HG03103 (cell line): ENCODE measurements around the gene BICD1.
A peak's percentile ranks its signal among the peaks of the same experiment; 100 is the strongest.

Experiments used
- ATAC-seq: cut with Tn5 transposase; IDR thresholded peaks from one replicate; pipeline ENCODE4 v1.9.1; 2021; ENCODE audit warnings: low read depth; ENCODE audit not compliant: unreplicated experiment

The BICD1 gene

GRCh38 chr12:32100888-32101287 lies 5.8 kb upstream of the BICD1 start:
- no peak for ATAC-seq

GRCh38 chr12:32102234-32102633 lies 4.4 kb upstream of the BICD1 start:
- no peak for ATAC-seq

- no peak for ATAC-seq
Observed at GRCh38 chr12:32104572-32105355, 1.9 kb upstream of the BICD1 start.

- ATAC-seq: peak; percentile 7
Observed at GRCh38 chr12:32105986-32106516, 596 bp upstream of the BICD1 start.

GRCh38 chr12:32107359-32108267 lies 966 bp downstream of the BICD1 start:
- no peak for ATAC-seq

- no peak for ATAC-seq
Observed at GRCh38 chr12:32108787-32109186, 2.1 kb downstream of the BICD1 start.

GRCh38 chr12:32110417-32110816 lies 3.8 kb downstream of the BICD1 start:
- ATAC-seq: no peak

GRCh38 chr12:32110942-32111341 lies 4.3 kb downstream of the BICD1 start:
- no peak for ATAC-seq

- no peak for ATAC-seq
Observed at GRCh38 chr12:32115404-32116104, 8.9 kb downstream of the BICD1 start.

- no peak for ATAC-seq
Observed at GRCh38 chr12:32116897-32117296, 10.2 kb downstream of the BICD1 start.

GRCh38 chr12:32117316-32117715 lies 10.7 kb downstream of the BICD1 start:
- ATAC-seq: no peak

- ATAC-seq: no peak
Observed at GRCh38 chr12:32118806-32119205, 12.2 kb downstream of the BICD1 start.

- ATAC-seq: peak; percentile 91
Observed at GRCh38 chr12:32120419-32120818, 13.8 kb downstream of the BICD1 start.

- ATAC-seq: no peak
Observed at GRCh38 chr12:32124637-32125036, 18.0 kb downstream of the BICD1 start.

- ATAC-seq: no peak
Observed at GRCh38 chr12:32125455-32126084, 18.9 kb downstream of the BICD1 start.

- ATAC-seq: no peak
Observed at GRCh38 chr12:32126720-32127119, 20.1 kb downstream of the BICD1 start.

- no peak for ATAC-seq
Observed at GRCh38 chr12:32131666-32132065, 25.0 kb downstream of the BICD1 start.

GRCh38 chr12:32134101-32134888 lies 27.6 kb downstream of the BICD1 start:
- peak; percentile 48 for ATAC-seq

- ATAC-seq: no peak
Observed at GRCh38 chr12:32135967-32136366, 29.3 kb downstream of the BICD1 start.

- ATAC-seq: no peak
Observed at GRCh38 chr12:32136404-32136803, 29.8 kb downstream of the BICD1 start.
